Mesendoderm (in vitro differentiated cells): ENCODE results near the gene PLA1A.

ENCODE experiments used
- DNase-seq: peaks from one replicate; pipeline ENCODE4 v3.0.0; 2013
- H2AK5ac ChIP-seq: 2 replicates; pipeline ENCODE4 v1.6.1; 2013; ENCODE audit warnings: low read length, inconsistent platforms
- H2BK120ac ChIP-seq: 2 replicates; pipeline ENCODE4 v1.6.1; 2013; ENCODE audit warnings: low read depth, mild to moderate bottlenecking, low read length, moderate library complexity, mixed read lengths
- H2BK15ac ChIP-seq: replicated peaks from 2 replicates; pipeline ENCODE4 v1.6.1; 2013; ENCODE audit warnings: low read depth, mild to moderate bottlenecking, moderate library complexity
- H2BK5ac ChIP-seq: 2 replicates; pipeline ENCODE4 v1.6.1; 2013; ENCODE audit warnings: low read length, inconsistent platforms
- H3K18ac ChIP-seq: 2 replicates; pipeline ENCODE4 v1.6.1; 2013; ENCODE audit warnings: mild to moderate bottlenecking, low read length, mixed read lengths
- H3K23ac ChIP-seq: one replicate; pipeline ENCODE4 v1.6.1; 2013; ENCODE audit warnings: low read length
- H3K27ac ChIP-seq: 2 replicates; pipeline ENCODE4 v1.5.1; 2013; ENCODE audit warnings: low read depth, mild to moderate bottlenecking, inconsistent platforms, low read length, moderate library complexity
- H3K27me3 ChIP-seq: 2 replicates; pipeline ENCODE4 v1.6.1; 2013; ENCODE audit warnings: low read length, control low read depth, mild to moderate bottlenecking, inconsistent platforms; ENCODE audit not compliant: insufficient read depth, poor library complexity
- H3K36me3 ChIP-seq: 2 replicates; pipeline ENCODE4 v1.6.1; 2013; ENCODE audit warnings: low read length, inconsistent platforms; ENCODE audit not compliant: control insufficient read depth, insufficient read depth
- H3K4ac ChIP-seq: one replicate; pipeline ENCODE4 v1.6.1; 2013; ENCODE audit warnings: low read depth, mild to moderate bottlenecking, low read length, moderate library complexity
- H3K4me1 ChIP-seq: 2 replicates; pipeline ENCODE4 v1.6.1; 2013; ENCODE audit warnings: low read depth, low read length, inconsistent platforms; ENCODE audit not compliant: control insufficient read depth
- H3K4me2 ChIP-seq: 2 replicates; pipeline ENCODE4 v1.6.1; 2013; ENCODE audit warnings: low read length
- H3K4me3 ChIP-seq: 2 replicates; pipeline ENCODE4 v1.5.1; 2013; ENCODE audit warnings: mild to moderate bottlenecking, low read length
- H3K56ac ChIP-seq: one replicate; pipeline ENCODE4 v1.6.1; 2013; ENCODE audit warnings: low read length
- H3K79me1 ChIP-seq: 2 replicates; pipeline ENCODE4 v1.6.1; 2013; ENCODE audit warnings: low read length, inconsistent platforms
- H3K79me2 ChIP-seq: 2 replicates; pipeline ENCODE4 v1.6.1; 2013; ENCODE audit warnings: mild to moderate bottlenecking, low read length; ENCODE audit not compliant: control insufficient read depth, insufficient read depth
- H3K9ac ChIP-seq: 2 replicates; pipeline ENCODE4 v1.6.1; 2013; ENCODE audit warnings: low read length, inconsistent platforms
- H4K5ac ChIP-seq: one replicate; pipeline ENCODE4 v1.6.1; 2013; ENCODE audit warnings: low read length
- H4K8ac ChIP-seq: one replicate; pipeline ENCODE4 v1.6.1; 2013; ENCODE audit warnings: low read depth, mild to moderate bottlenecking, control low read depth, low read length, moderate library complexity
- WGBS: extraction: QIAGEN DNeasy Blood & Tissue Kit; methylation state at CpG from one replicate; pipeline ENCODE4 v1.1.7; 2013; ENCODE audit warnings: low lambda C conversion rate, missing lambda C conversion rate; ENCODE audit not compliant: insufficient coverage; ENCODE audit errors: extremely low coverage; 5-methylcytosine and 5-hydroxymethylcytosine counted together

Gene PLA1A

GRCh38 chr3:119553823-119554415, 43.8 kb upstream of the PLA1A start:
- no peaks in the 10 kb centered on the region for H3K4me1 ChIP-seq
- no peak overlapping the region for H3K56ac ChIP-seq
- H2BK5ac ChIP-seq, result no peak overlapping the region
- no peak overlapping the region for H2AK5ac ChIP-seq
- H3K4me2 ChIP-seq, result no peak overlapping the region
- no peaks in the 10 kb centered on the region for H3K36me3 ChIP-seq
- no peaks in the 10 kb centered on the region for H3K79me2 ChIP-seq
- H2BK15ac ChIP-seq, result no peak overlapping the region
- H3K27ac ChIP-seq, result no peak overlapping the region
- no peak overlapping the region for H3K4me3 ChIP-seq
- H3K23ac ChIP-seq, result no peak overlapping the region
- no peak overlapping the region for H4K8ac ChIP-seq
- H3K9ac ChIP-seq, result no peak overlapping the region
- no peak overlapping the region for H4K5ac ChIP-seq
- H2BK120ac ChIP-seq, result no peak overlapping the region
- H3K4ac ChIP-seq, result no peak overlapping the region
- no peaks in the 10 kb centered on the region for H3K27me3 ChIP-seq
- DNase-seq, result no peak
- no CpG with 5 or more reads among the region's 5 CpGs for WGBS
- no peak overlapping the region for H3K18ac ChIP-seq
- no peaks in the 10 kb centered on the region for H3K79me1 ChIP-seq

GRCh38 chr3:119555309-119555735, 42.4 kb upstream of the PLA1A start:
- Histone ChIP-seq H2AK5ac (no peak overlapping the region), H3K79me1 (no peaks in the 10 kb centered on the region), H3K56ac (no peak overlapping the region), H3K27ac (no peak overlapping the region), H4K8ac (no peak overlapping the region), H3K27me3 (no peaks in the 10 kb centered on the region), H3K18ac (no peak overlapping the region), H3K36me3 (no peaks in the 10 kb centered on the region), H3K4me1 (no peaks in the 10 kb centered on the region), H3K23ac (no peak overlapping the region), H2BK5ac (no peak overlapping the region), H3K79me2 (no peaks in the 10 kb centered on the region), H3K4ac (no peak overlapping the region), H2BK15ac (no peak overlapping the region), H3K9ac (no peak overlapping the region), H3K4me2 (no peak overlapping the region), H4K5ac (no peak overlapping the region), H3K4me3 (no peak overlapping the region), H2BK120ac (no peak overlapping the region)
- no CpG with 5 or more reads among the region's 4 CpGs for WGBS
- no peak for DNase-seq

GRCh38 chr3:119555929-119556328, 41.8 kb upstream of the PLA1A start:
- no peak overlapping the region for H4K5ac ChIP-seq
- H4K8ac ChIP-seq, result no peak overlapping the region
- no peak overlapping the region for H3K27ac ChIP-seq
- no peaks in the 10 kb centered on the region for H3K4me1 ChIP-seq
- no peak overlapping the region for H2AK5ac ChIP-seq
- no peak overlapping the region for H3K56ac ChIP-seq
- no peak overlapping the region for H2BK5ac ChIP-seq
- H3K9ac ChIP-seq, result no peak overlapping the region
- H3K4me3 ChIP-seq, result no peak overlapping the region
- no peaks in the 10 kb centered on the region for H3K79me1 ChIP-seq
- H3K18ac ChIP-seq, result no peak overlapping the region
- H3K23ac ChIP-seq, result no peak overlapping the region
- no peak overlapping the region for H3K4ac ChIP-seq
- H2BK15ac ChIP-seq, result no peak overlapping the region
- no peak overlapping the region for H3K4me2 ChIP-seq
- H3K36me3 ChIP-seq, result no peaks in the 10 kb centered on the region
- H3K79me2 ChIP-seq, result no peaks in the 10 kb centered on the region
- H2BK120ac ChIP-seq, result no peak overlapping the region
- no peaks in the 10 kb centered on the region for H3K27me3 ChIP-seq
- no peak for DNase-seq
- no CpG with 5 or more reads among the region's 1 CpG for WGBS

- H3K18ac ChIP-seq, result no peak overlapping the region
- no peak overlapping the region for H2AK5ac ChIP-seq
- no peak overlapping the region for H3K9ac ChIP-seq
- H3K79me1 ChIP-seq, result no peaks in the 10 kb centered on the region
- H2BK15ac ChIP-seq, result no peak overlapping the region
- H2BK120ac ChIP-seq, result no peak overlapping the region
- WGBS, result no CpG with 5 or more reads among the region's 7 CpGs
- H4K5ac ChIP-seq, result no peak overlapping the region
- no peak overlapping the region for H3K4me3 ChIP-seq
- no peaks in the 10 kb centered on the region for H3K79me2 ChIP-seq
- H3K4ac ChIP-seq, result no peak overlapping the region
- DNase-seq, result no peak
- H2BK5ac ChIP-seq, result no peak overlapping the region
- no peak overlapping the region for H3K23ac ChIP-seq
- H3K4me1 ChIP-seq, result no peaks in the 10 kb centered on the region
- no peak overlapping the region for H3K56ac ChIP-seq
- no peak overlapping the region for H3K4me2 ChIP-seq
- H3K27ac ChIP-seq, result no peak overlapping the region
- no peaks in the 10 kb centered on the region for H3K36me3 ChIP-seq
- H4K8ac ChIP-seq, result no peak overlapping the region
- H3K27me3 ChIP-seq, result no peaks in the 10 kb centered on the region
These were observed 40.4 kb upstream of the PLA1A start for GRCh38 chr3:119557192-119557876.

- no peak overlapping the region for H2AK5ac ChIP-seq
- WGBS, result no CpG with 5 or more reads among the region's 3 CpGs
These were observed 39.8 kb upstream of the PLA1A start for GRCh38 chr3:119557877-119558269.

More at GRCh38 chr3:119557877-119558269, 39.8 kb upstream of the PLA1A start:
- Histone ChIP-seq H3K56ac (no peak overlapping the region), H3K36me3 (no peaks in the 10 kb centered on the region), H3K79me1 (no peaks in the 10 kb centered on the region), H2BK15ac (no peak overlapping the region), H2BK5ac (no peak overlapping the region), H3K27ac (no peak overlapping the region), H3K27me3 (no peaks in the 10 kb centered on the region), H3K4me3 (no peak overlapping the region), H3K9ac (no peak overlapping the region), H4K5ac (no peak overlapping the region), H3K79me2 (no peaks in the 10 kb centered on the region), H3K4me1 (no peaks in the 10 kb centered on the region), H2BK120ac (no peak overlapping the region), H3K4me2 (no peak overlapping the region), H3K4ac (no peak overlapping the region), H3K23ac (no peak overlapping the region), H4K8ac (no peak overlapping the region), H3K18ac (no peak overlapping the region)
- DNase-seq, result no peak
